ENCODE results near the gene WDR1.

The WDR1 gene

DNA sequence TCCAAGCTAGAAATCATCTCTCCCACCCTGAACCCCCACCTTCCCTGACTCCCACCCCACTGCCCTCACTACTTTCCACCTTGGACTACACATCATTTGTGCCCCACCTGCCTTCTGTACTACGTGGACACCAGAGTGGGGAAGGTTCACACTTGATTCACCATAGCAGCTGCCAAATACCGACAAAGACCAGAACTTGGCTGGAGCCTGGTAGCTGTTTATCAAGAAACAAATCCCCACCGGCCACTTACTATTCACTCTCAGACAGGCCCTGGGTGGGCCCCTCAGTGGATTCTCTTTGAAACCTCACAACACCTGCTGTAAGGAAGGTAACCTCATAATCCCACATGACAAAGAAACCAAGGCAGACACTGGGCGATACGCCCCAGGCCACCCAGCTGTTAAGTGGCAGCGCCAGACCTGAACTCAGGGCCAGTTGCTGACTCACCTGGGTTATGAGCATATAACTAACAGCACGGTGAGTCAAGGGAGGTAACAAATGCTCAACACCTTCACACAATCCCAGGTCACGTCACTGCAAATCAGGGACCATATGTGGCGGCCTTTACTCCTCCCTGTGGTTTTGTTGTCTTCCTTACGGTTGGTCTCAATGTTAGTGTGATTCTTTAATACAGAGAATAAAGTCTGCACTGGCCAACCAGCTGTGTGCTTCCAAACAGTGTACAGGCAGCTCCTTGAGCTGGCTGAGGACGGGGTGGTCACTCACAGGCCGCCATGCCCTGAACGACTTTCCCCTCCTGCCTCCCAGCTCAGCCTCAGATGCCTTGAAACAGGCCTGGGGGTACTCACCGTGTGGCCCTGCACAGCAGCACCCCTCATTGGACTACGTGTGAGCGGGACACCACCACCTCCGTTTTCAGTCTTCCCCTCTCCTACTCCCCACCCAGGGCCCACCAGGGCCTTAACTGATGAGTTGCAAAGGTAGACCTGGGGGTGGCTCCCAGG is 7.5 kb downstream of the WDR1 start:
- no peak overlapping the region for H3K4me3 ChIP-seq (replicated peaks in 1 of 2; ENCODE audit: low read depth in 2 of 2, low read length in 2 of 2)
- TF ChIP-seq, protein P1, sequence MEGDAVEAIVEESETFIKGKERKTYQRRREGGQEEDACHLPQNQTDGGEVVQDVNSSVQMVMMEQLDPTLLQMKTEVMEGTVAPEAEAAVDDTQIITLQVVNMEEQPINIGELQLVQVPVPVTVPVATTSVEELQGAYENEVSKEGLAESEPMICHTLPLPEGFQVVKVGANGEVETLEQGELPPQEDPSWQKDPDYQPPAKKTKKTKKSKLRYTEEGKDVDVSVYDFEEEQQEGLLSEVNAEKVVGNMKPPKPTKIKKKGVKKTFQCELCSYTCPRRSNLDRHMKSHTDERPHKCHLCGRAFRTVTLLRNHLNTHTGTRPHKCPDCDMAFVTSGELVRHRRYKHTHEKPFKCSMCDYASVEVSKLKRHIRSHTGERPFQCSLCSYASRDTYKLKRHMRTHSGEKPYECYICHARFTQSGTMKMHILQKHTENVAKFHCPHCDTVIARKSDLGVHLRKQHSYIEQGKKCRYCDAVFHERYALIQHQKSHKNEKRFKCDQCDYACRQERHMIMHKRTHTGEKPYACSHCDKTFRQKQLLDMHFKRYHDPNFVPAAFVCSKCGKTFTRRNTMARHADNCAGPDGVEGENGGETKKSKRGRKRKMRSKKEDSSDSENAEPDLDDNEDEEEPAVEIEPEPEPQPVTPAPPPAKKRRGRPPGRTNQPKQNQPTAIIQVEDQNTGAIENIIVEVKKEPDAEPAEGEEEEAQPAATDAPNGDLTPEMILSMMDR (IDR thresholded peaks at IDR 0.05; ENCODE audit: low read depth, low read length): no peak
- peak in 1 of 2 donors; percentile 53 for DNase-seq (ENCODE audit: low read depth in 2 of 2)

- no peak for DNase-seq (ENCODE audit: low read depth in 2 of 2)
- H3K4me3 ChIP-seq (replicated peaks in 1 of 2; ENCODE audit: low read depth in 2 of 2, low read length in 2 of 2): no peak overlapping the region
- TF ChIP-seq, protein P1 (IDR thresholded peaks at IDR 0.05; ENCODE audit: low read depth, low read length): no peak
These were observed 8.2 kb downstream of the WDR1 start for GRCh38 chr4:10108391-10108790.

GRCh38 chr4:10107111-10108091 is 9.2 kb downstream of the WDR1 start:
- DNase-seq (ENCODE audit: low read depth in 2 of 2): peak; percentile 44 to 46
- peak overlapping the region in 1 of 2 donors; percentile 2 for H3K4me3 ChIP-seq (replicated peaks in 1 of 2; ENCODE audit: low read depth in 2 of 2, low read length in 2 of 2)
- TF ChIP-seq, protein P1 (IDR thresholded peaks at IDR 0.05; ENCODE audit: low read depth, low read length): no peak

- H3K4me3 ChIP-seq (replicated peaks in 1 of 2; ENCODE audit: low read depth in 2 of 2, low read length in 2 of 2): peak overlapping the region in 1 of 2 donors; percentile 39
- DNase-seq (ENCODE audit: low read depth in 2 of 2): peak; percentile 94 to 98
- TF ChIP-seq, protein P1 (IDR thresholded peaks at IDR 0.05; ENCODE audit: low read depth, low read length): no peak
These were observed 10.1 kb downstream of the WDR1 start for GRCh38 chr4:10106421-10107039.

DNA sequence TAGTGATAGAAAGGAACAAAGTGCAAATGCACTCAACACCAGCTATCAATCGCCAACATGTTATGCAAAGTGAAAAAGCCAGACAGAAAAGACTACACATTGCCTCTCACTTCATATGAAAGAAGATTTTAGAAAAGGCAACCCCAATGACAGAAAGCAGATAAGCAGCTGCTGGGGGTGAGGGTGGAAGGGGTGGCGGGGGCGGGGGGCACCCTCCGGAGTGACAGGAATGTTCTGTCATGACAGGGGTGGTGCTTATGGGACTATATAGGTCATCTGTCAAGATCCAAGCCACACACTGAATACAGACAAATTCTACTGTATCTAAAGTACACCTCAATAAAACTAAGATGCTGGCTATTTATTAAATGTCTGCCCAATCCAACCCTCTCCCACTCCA is 10.7 kb downstream of the WDR1 start:
- peak overlapping the region in 1 of 2 donors; percentile 39 for H3K4me3 ChIP-seq (replicated peaks in 1 of 2; ENCODE audit: low read depth in 2 of 2, low read length in 2 of 2)
- DNase-seq (ENCODE audit: low read depth in 2 of 2): no peak
- TF ChIP-seq, protein P1 (IDR thresholded peaks at IDR 0.05; ENCODE audit: low read depth, low read length): no peak

- TF ChIP-seq, protein P1 (IDR thresholded peaks at IDR 0.05; ENCODE audit: low read depth, low read length): no peak
- no peak for DNase-seq (ENCODE audit: low read depth in 2 of 2)
- no peak overlapping the region for H3K4me3 ChIP-seq (replicated peaks in 1 of 2; ENCODE audit: low read depth in 2 of 2, low read length in 2 of 2)
These were observed 11.2 kb downstream of the WDR1 start for GRCh38 chr4:10105421-10105820.
